K562 (cell line): Measurements from ENCODE around the gene CSAD. TPM values are rescaled to one million over a fixed set of nuclear protein-coding genes. Genes with fewer than 3 reads are reported as not detected.

ENCODE experiments used
- CTBP1 ChIP-seq: fragments of 450-650 bp; IDR thresholded peaks from 2 replicates; pipeline ENCODE4 v1.6.1; 2016; ENCODE audit warnings: borderline replicate concordance
- DMBX1 ChIP-seq: fragments of 250-450 bp; sonication (Bioruptor Pico); IDR thresholded peaks from 2 replicates; pipeline ENCODE4 v1.8.0; 2022; ENCODE audit warnings: inconsistent platforms, mild to moderate bottlenecking, moderate library complexity, borderline replicate concordance
- HDAC1 ChIP-seq, 2 experiments: fragments of 450-650 bp; IDR thresholded peaks; 2 replicates each; pipeline ENCODE4 v1.6.1; 2016 to 2017; ENCODE audit warnings: inconsistent platforms in 1 of 2, mild to moderate bottlenecking in 1 of 2, moderate library complexity in 1 of 2
- MCM7 ChIP-seq, 2 experiments: fragments of 450-650 bp; IDR thresholded peaks; 2 replicates each; pipeline ENCODE4 v1.6.1; 2016 to 2018
- NCOA2 ChIP-seq, 2 experiments: fragments of 450-650 bp; IDR thresholded peaks; 2 replicates each; pipeline ENCODE4 v1.6.1; 2018; ENCODE audit warnings: mild to moderate bottlenecking in 2 of 2, moderate library complexity in 1 of 2; ENCODE audit not compliant: partially characterized antibody in 2 of 2
- NRF1 ChIP-seq, 2 experiments: fragments of 450-650 bp; IDR thresholded peaks in 1 of 2; conservative IDR thresholded peaks in 1 of 2; 2 replicates each; pipeline ENCODE4 v1.6.1; 2014; ENCODE audit warnings: mild to moderate bottlenecking in 2 of 2
- SREBF2 ChIP-seq: sonication (generic); formaldehyde crosslinking; IDR thresholded peaks from 2 replicates; pipeline ENCODE4 v1.4.0; 2020; ENCODE audit warnings: mild to moderate bottlenecking, missing genetic modification reagents
- TCF7 ChIP-seq: sonication (generic); IDR thresholded peaks from 2 replicates; pipeline ENCODE4 v1.6.1; 2016; ENCODE audit warnings: antibody characterized with exemption, borderline replicate concordance
- ZNF354B ChIP-seq: fragments of 250-450 bp; sonication (Bioruptor Pico); IDR thresholded peaks from 2 replicates; pipeline ENCODE4 v1.4.0; 2020
- ZNF695 ChIP-seq: fragments of 450-650 bp; formaldehyde crosslinking; IDR thresholded peaks from 2 replicates; pipeline ENCODE4 v1.4.0; 2020; ENCODE audit warnings: mild to moderate bottlenecking, moderate library complexity
- ZNF696 ChIP-seq: fragments of 250-450 bp; sonication (Bioruptor Pico); conservative IDR thresholded peaks from 2 replicates; pipeline ENCODE4 v1.4.0; 2020; ENCODE audit warnings: mild to moderate bottlenecking, moderate library complexity
- ZZZ3 ChIP-seq: fragments of 450-650 bp; IDR thresholded peaks from 2 replicates; pipeline ENCODE4 v1.6.1; 2016; ENCODE audit warnings: antibody characterized with exemption, mild to moderate bottlenecking, moderate library complexity
- polyA plus RNA-seq, 8 experiments: library from polyadenylated mRNA; depleted of rRNA in 4 of 8; stranded (reverse) in 5 of 8; unstranded in 3 of 8; fragments of >200 nt; fragmentation: Nextera tagmentation in 2 of 8; fragmentation: Illumina TruSeq in 1 of 8; extraction: Ambion mirVana in 2 of 8; extraction: Trizol in 1 of 8; gene quantifications; 2 replicates each; pipeline versions ENCODE4 v1.2.1 to v1.2.3, GENCODE V29; 2011 to 2014; ENCODE audit warnings: inconsistent platforms in 1 of 8, missing spikeins in 1 of 8
- total RNA-seq, 7 experiments: library from RNA; depleted of rRNA in 6 of 7; stranded (reverse); fragments of >200 nt in 6 of 7; fragmentation: Illumina TruSeq in 2 of 7; extraction: Trizol in 2 of 7; gene quantifications; 2 replicates each; pipeline versions ENCODE4 v1.2.1 to v1.2.3, GENCODE V29; 2011 to 2021; ENCODE audit warnings: low replicate concordance in 1 of 7
- TF ChIP-seq, protein P1 (sequence below): fragments of 450-650 bp; IDR thresholded peaks from 2 replicates; pipeline ENCODE4 v1.6.1; 2017; ENCODE audit warnings: antibody characterized with exemption, mild to moderate bottlenecking
- TF ChIP-seq, protein P2 (sequence below): fragments of 250-450 bp; sonication (Bioruptor Pico); IDR thresholded peaks from 2 replicates; pipeline ENCODE4 v1.5.0; 2021; ENCODE audit warnings: mild to moderate bottlenecking, moderate library complexity
- TF ChIP-seq, protein P3 (sequence below), 2 experiments: fragments of 450-650 bp; IDR thresholded peaks; 2 replicates each; pipeline ENCODE4 v1.6.1; 2016
- TF ChIP-seq, protein P4 (sequence below): fragments of 250-450 bp; sonication (Bioruptor Pico); IDR thresholded peaks from 2 replicates; pipeline ENCODE4 v1.4.0; 2020; ENCODE audit warnings: mild to moderate bottlenecking, moderate library complexity
- TF ChIP-seq, protein P5 (sequence below): sonication (generic); formaldehyde crosslinking; IDR thresholded peaks from 2 replicates; pipeline ENCODE4 v1.9.0; 2022; ENCODE audit warnings: mild to moderate bottlenecking, missing genetic modification reagents

Gene CSAD
- total and polyA plus RNA-seq, 9 of the 15 experiments (the other 6 are each of a cell fraction or from before 2014, with no cell fraction given): 1.8 to 19.6 (median 8.1) TPM

DNA sequence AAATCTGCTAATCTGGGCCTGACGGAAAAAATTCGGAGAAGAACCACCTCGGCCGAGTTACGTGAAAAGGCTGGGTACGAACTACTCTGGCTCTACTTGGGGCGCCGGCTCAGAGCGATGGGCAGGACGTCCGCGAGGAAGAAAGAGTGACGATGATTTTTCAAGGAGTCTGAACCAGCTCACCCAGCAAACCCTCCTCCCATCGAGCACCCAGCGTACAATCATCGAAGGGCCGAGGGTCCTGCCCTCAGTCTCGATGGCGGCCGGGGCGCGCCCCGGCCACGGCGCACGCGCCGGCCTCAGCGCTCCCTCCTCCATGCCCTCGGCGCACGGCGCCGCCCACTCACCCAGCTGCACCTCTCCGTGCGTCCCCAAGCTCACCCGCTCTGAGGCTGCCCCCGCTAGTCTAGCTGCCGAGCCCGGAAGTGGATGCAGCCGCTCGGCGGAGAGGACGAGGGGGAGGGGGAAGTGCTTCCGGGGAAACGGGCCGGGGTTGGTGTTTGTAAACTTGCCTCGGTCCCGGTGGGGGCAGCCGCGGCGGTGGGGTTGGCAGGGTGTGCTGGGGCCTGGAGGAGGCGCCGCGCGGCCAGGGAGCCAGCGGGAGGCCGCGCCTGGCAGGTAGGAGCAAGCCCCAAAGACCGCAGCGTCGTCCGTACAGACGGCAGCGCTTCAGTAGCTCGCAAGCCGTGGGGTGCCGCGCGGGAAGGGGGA lies at the start of gene CSAD, which contains the start of gene ZNF740 (continued):
- TF ChIP-seq, protein P1, sequence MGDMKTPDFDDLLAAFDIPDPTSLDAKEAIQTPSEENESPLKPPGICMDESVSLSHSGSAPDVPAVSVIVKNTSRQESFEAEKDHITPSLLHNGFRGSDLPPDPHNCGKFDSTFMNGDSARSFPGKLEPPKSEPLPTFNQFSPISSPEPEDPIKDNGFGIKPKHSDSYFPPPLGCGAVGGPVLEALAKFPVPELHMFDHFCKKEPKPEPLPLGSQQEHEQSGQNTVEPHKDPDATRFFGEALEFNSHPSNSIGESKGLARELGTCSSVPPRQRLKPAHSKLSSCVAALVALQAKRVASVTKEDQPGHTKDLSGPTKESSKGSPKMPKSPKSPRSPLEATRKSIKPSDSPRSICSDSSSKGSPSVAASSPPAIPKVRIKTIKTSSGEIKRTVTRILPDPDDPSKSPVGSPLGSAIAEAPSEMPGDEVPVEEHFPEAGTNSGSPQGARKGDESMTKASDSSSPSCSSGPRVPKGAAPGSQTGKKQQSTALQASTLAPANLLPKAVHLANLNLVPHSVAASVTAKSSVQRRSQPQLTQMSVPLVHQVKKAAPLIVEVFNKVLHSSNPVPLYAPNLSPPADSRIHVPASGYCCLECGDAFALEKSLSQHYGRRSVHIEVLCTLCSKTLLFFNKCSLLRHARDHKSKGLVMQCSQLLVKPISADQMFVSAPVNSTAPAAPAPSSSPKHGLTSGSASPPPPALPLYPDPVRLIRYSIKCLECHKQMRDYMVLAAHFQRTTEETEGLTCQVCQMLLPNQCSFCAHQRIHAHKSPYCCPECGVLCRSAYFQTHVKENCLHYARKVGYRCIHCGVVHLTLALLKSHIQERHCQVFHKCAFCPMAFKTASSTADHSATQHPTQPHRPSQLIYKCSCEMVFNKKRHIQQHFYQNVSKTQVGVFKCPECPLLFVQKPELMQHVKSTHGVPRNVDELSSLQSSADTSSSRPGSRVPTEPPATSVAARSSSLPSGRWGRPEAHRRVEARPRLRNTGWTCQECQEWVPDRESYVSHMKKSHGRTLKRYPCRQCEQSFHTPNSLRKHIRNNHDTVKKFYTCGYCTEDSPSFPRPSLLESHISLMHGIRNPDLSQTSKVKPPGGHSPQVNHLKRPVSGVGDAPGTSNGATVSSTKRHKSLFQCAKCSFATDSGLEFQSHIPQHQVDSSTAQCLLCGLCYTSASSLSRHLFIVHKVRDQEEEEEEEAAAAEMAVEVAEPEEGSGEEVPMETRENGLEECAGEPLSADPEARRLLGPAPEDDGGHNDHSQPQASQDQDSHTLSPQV: peak; percentile 65; the same call in 1 of the 2 replicates
- no peak for TF ChIP-seq TCF7
- no peak for TF ChIP-seq ZZZ3
- no peak for TF ChIP-seq DMBX1 (CRISPR knock-in tag)
- TF ChIP-seq HDAC1 (IDR thresholded peaks at IDR 0.05): peak in 1 of 2 experiments; percentile 43; a peak in 1 of 4 replicates
- TF ChIP-seq ZNF354B (CRISPR knock-in tag): no peak
- TF ChIP-seq MCM7 (IDR thresholded peaks at IDR 0.05): no peak
- no peak for TF ChIP-seq ZNF696
- TF ChIP-seq, protein P2, sequence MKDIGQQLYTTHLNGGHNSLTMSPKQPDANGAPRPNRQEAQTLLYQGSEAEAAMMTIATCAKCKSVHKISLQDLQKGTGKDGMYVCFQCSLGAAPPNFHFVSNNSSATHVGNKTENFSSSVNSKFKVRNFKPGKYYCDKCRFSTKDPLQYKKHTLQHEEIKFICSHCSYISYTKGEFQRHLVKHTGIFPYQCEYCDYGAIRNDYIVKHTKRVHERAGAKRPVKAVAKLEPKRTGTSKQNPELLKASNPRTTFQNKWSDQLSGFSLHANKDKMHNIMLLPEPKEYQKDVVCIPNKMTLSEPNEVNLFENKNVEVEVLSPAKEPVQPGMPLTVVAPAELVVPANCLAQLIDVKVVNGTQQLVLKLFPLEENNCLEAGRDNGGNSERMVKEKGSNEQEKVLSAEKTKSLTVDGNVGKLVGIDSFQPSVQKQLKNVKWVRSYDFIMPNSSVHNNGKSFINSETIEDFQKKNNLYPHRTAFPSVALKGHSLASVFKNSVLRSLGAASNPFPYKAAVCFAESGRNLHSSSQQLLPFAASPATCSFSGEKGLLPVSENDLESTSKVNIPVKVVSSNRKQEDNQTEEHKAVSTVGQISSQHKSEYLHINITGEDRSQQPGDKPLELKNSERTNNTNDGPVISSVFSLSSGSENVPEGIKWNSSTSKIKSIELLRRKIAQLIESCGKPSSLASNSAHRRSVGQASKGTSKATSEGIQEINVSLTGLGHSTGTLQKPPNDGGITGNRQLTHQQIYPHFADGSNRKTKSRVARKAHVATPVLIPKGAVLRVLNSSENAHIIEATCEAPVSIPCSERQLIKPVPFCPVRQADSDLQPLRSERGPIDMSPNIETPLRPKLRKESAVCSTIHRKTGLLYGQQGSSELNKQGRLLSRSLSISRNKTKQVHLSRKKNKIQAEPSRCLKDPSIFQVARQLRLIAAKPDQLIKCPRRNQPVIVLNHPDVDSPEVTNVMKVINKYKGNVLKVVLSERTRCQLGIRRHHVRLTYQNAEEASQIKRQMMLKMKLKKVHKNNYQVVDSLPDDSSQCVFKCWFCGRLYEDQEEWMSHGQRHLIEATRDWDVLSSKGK: no peak
- peak; percentile 83 for TF ChIP-seq CTBP1
- TF ChIP-seq, protein P3, sequence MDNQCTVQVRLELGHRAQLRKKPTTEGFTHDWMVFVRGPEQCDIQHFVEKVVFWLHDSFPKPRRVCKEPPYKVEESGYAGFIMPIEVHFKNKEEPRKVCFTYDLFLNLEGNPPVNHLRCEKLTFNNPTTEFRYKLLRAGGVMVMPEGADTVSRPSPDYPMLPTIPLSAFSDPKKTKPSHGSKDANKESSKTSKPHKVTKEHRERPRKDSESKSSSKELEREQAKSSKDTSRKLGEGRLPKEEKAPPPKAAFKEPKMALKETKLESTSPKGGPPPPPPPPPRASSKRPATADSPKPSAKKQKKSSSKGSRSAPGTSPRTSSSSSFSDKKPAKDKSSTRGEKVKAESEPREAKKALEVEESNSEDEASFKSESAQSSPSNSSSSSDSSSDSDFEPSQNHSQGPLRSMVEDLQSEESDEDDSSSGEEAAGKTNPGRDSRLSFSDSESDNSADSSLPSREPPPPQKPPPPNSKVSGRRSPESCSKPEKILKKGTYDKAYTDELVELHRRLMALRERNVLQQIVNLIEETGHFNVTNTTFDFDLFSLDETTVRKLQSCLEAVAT (IDR thresholded peaks at IDR 0.05): no peak
- TF ChIP-seq, protein P4, sequence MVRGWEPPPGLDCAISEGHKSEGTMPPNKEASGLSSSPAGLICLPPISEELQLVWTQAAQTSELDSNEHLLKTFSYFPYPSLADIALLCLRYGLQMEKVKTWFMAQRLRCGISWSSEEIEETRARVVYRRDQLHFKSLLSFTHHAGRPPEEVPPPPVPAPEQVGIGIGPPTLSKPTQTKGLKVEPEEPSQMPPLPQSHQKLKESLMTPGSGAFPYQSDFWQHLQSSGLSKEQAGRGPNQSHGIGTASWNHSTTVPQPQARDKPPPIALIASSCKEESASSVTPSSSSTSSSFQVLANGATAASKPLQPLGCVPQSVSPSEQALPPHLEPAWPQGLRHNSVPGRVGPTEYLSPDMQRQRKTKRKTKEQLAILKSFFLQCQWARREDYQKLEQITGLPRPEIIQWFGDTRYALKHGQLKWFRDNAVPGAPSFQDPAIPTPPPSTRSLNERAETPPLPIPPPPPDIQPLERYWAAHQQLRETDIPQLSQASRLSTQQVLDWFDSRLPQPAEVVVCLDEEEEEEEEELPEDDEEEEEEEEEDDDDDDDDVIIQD: no peak
- TF ChIP-seq NRF1 (conservative IDR thresholded peaks at IDR 0.05 in 1 of 2, IDR thresholded peaks at IDR 0.05 in 1 of 2): peak; percentile 98
- TF ChIP-seq, protein P5, sequence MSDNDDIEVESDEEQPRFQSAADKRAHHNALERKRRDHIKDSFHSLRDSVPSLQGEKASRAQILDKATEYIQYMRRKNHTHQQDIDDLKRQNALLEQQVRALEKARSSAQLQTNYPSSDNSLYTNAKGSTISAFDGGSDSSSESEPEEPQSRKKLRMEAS: peak; percentile 86
- no peak for TF ChIP-seq NCOA2 (IDR thresholded peaks at IDR 0.05; ENCODE audit: partially characterized antibody in 2 of 2)
- no peak for TF ChIP-seq ZNF695 (CRISPR knock-in tag)
- no peak for TF ChIP-seq SREBF2
